ENCODE measurements around the gene VPS16.

GRCh38 chr20:2914160-2914559, 73.6 kb downstream of the VPS16 start:
- TF ChIP-seq EZH2 (IDR thresholded peaks at IDR 0.05) (no peak), CTCF (IDR thresholded peaks at IDR 0.05 in 2 of 3, conservative IDR thresholded peaks at IDR 0.05 in 1 of 3; ENCODE audit: borderline replicate concordance in 1 of 3, insufficient read depth in 1 of 3, low read depth in 2 of 3, low read length in 2 of 3) (peak in 2 of 3 experiments; percentile 16 to 32; a peak in 2 of 6 replicates), ZFX (IDR thresholded peaks at IDR 0.05) (no peak), POLR2AphosphoS5 (IDR thresholded peaks at IDR 0.05; ENCODE audit: low read depth, low read length) (no peak), TCF7L2 (IDR thresholded peaks at IDR 0.05; ENCODE audit: borderline replicate concordance, extremely low read depth, insufficient read depth, insufficient read length) (no peak), SIN3A (IDR thresholded peaks at IDR 0.05; ENCODE audit: low read depth) (no peak), CEBPB (IDR thresholded peaks at IDR 0.05; ENCODE audit: low read depth) (no peak), REST (IDR thresholded peaks at IDR 0.05; ENCODE audit: low read depth) (no peak), YY1 (IDR thresholded peaks at IDR 0.05; ENCODE audit: extremely low read depth, insufficient replicate concordance, low read depth, low read length) (no peak), SP1 (IDR thresholded peaks at IDR 0.05; ENCODE audit: low read depth) (no peak), ZBTB33 (IDR thresholded peaks at IDR 0.05; ENCODE audit: extremely low read depth, insufficient replicate concordance, low read length) (no peak), ATF3 (IDR thresholded peaks at IDR 0.05) (no peak), JUND (IDR thresholded peaks at IDR 0.05) (no peak), POLR2A (IDR thresholded peaks at IDR 0.05; ENCODE audit: borderline replicate concordance, extremely low read depth, insufficient read depth, insufficient read length) (no peak)
